DMS153 (cell line): ENCODE results near the gene PSG4.
"Not testable (repeated sequence)": the region's sequence is repeated elsewhere in the genome, so short reads cannot be mapped to it uniquely, and the experiment has no call there.

Experiments
- DNase-seq: peaks from one replicate; lab custom pipeline; 2025; lab: John Stamatoyannopoulos, UW

PSG4 gene

GRCh38 chr19:43205471-43206105, at the start of gene PSG4:
Gene PSG4 (minus strand): TSS chr19:43205638. CDS start chr19:43205536, 102 bp downstream.
- not testable (repeated sequence) for DNase-seq

GRCh38 chr19:43251428-43251827, 46.0 kb upstream of the PSG4 start:
- not testable (repeated sequence) for DNase-seq

GRCh38 chr19:43250296-43250695, 44.9 kb upstream of the PSG4 start:
- DNase-seq, result not testable (repeated sequence)

- not testable (repeated sequence) for DNase-seq
These were observed 43.2 kb upstream of the PSG4 start for GRCh38 chr19:43248635-43249002.

GRCh38 chr19:43247243-43247880, 41.9 kb upstream of the PSG4 start:
- DNase-seq, result not testable (repeated sequence)

GRCh38 chr19:43245848-43246247, 40.4 kb upstream of the PSG4 start:
- DNase-seq, result not testable (repeated sequence)

GRCh38 chr19:43242211-43242610, 36.8 kb upstream of the PSG4 start:
- DNase-seq, result not testable (repeated sequence)

GRCh38 chr19:43238213-43238612, 32.8 kb upstream of the PSG4 start:
- not testable (repeated sequence) for DNase-seq

GRCh38 chr19:43235686-43236085, 30.2 kb upstream of the PSG4 start:
- not testable (repeated sequence) for DNase-seq

- DNase-seq, result no peak
These were observed 23.9 kb upstream of the PSG4 start for GRCh38 chr19:43229315-43229714.

GRCh38 chr19:43228730-43229129, 23.3 kb upstream of the PSG4 start:
- not testable (repeated sequence) for DNase-seq

GRCh38 chr19:43226986-43227385, 21.5 kb upstream of the PSG4 start:
- not testable (repeated sequence) for DNase-seq

- DNase-seq, result no peak
These were observed 19.4 kb upstream of the PSG4 start for GRCh38 chr19:43224855-43225253.

GRCh38 chr19:43224201-43224854, 18.9 kb upstream of the PSG4 start:
- not testable (repeated sequence) for DNase-seq

GRCh38 chr19:43221891-43222290, 16.5 kb upstream of the PSG4 start:
- DNase-seq, result not testable (repeated sequence)

GRCh38 chr19:43219136-43219535, 13.7 kb upstream of the PSG4 start:
- not testable (repeated sequence) for DNase-seq

- DNase-seq, result not testable (repeated sequence)
These were observed 10.4 kb upstream of the PSG4 start for GRCh38 chr19:43215881-43216280.

- DNase-seq, result no peak
These were observed 2.6 kb upstream of the PSG4 start for GRCh38 chr19:43207991-43208390.

GRCh38 chr19:43207174-43207573, 1.7 kb upstream of the PSG4 start:
- DNase-seq, result not testable (repeated sequence)

GRCh38 chr19:43203611-43204010, 1.8 kb downstream of the PSG4 start:
- DNase-seq, result not testable (repeated sequence)

GRCh38 chr19:43201891-43202290, 3.5 kb downstream of the PSG4 start:
- not testable (repeated sequence) for DNase-seq

GRCh38 chr19:43201337-43201801, 4.1 kb downstream of the PSG4 start:
- not testable (repeated sequence) for DNase-seq
